HG02759 (cell line): ENCODE results near the gene SEC63.
"Not testable (repeated sequence)": the region's sequence is repeated elsewhere in the genome, so short reads cannot be mapped to it uniquely, and the experiment has no call there.

ENCODE experiments used
- ATAC-seq: cut with Tn5 transposase; IDR thresholded peaks from one replicate; pipeline ENCODE4 v1.9.1; 2021; ENCODE audit warnings: mild to moderate bottlenecking, moderate library complexity; ENCODE audit not compliant: unreplicated experiment

Gene SEC63

GRCh38 chr6:107973594-107973993, 15.6 kb upstream of the SEC63 start:
- ATAC-seq, result no peak

- no peak for ATAC-seq
These were observed 14.5 kb upstream of the SEC63 start for GRCh38 chr6:107972413-107973096.

- ATAC-seq, result no peak
These were observed 13.2 kb upstream of the SEC63 start for GRCh38 chr6:107971181-107971580.

- no peak for ATAC-seq
These were observed 12.2 kb upstream of the SEC63 start for GRCh38 chr6:107970255-107970654.

- no peak for ATAC-seq
These were observed 10.1 kb upstream of the SEC63 start for GRCh38 chr6:107968081-107968480.

GRCh38 chr6:107965746-107966145, 7.7 kb upstream of the SEC63 start:
- ATAC-seq, result no peak

- ATAC-seq, result no peak
These were observed 4.7 kb upstream of the SEC63 start for GRCh38 chr6:107962723-107963122.

- no peak for ATAC-seq
These were observed 1.4 kb upstream of the SEC63 start for GRCh38 chr6:107959392-107959791.

- not testable (repeated sequence) for ATAC-seq
These were observed 818 bp upstream of the SEC63 start for GRCh38 chr6:107958689-107959362.

- ATAC-seq, result peak; percentile 32
These were observed 600 bp downstream of the SEC63 start for GRCh38 chr6:107957308-107957908.

GRCh38 chr6:107956586-107957307, 1.3 kb downstream of the SEC63 start:
- ATAC-seq, result no peak

- no peak for ATAC-seq
These were observed 1.8 kb downstream of the SEC63 start for GRCh38 chr6:107956181-107956580.

- ATAC-seq, result not testable (repeated sequence)
These were observed 4.1 kb downstream of the SEC63 start for GRCh38 chr6:107953858-107954414.

GRCh38 chr6:107943626-107944439, 14.2 kb downstream of the SEC63 start:
- no peak for ATAC-seq

- no peak for ATAC-seq
These were observed 15.9 kb downstream of the SEC63 start for GRCh38 chr6:107942142-107942541.

- ATAC-seq, result no peak
These were observed 16.4 kb downstream of the SEC63 start for GRCh38 chr6:107941627-107942026.

GRCh38 chr6:107941199-107941598, 16.8 kb downstream of the SEC63 start:
- ATAC-seq, result no peak

- ATAC-seq, result not testable (repeated sequence)
These were observed 21.1 kb downstream of the SEC63 start for GRCh38 chr6:107936910-107937292.

- no peak for ATAC-seq
These were observed 21.7 kb downstream of the SEC63 start for GRCh38 chr6:107936162-107936909.

- not testable (repeated sequence) for ATAC-seq
These were observed 23.8 kb downstream of the SEC63 start for GRCh38 chr6:107934229-107934628.
